HEK293 (cell line): ENCODE data around the gene DROSHA.

Experiments
- CTCF ChIP-seq: fragments of 450-650 bp; formaldehyde crosslinking; IDR thresholded peaks from 2 replicates; pipeline ENCODE4 v1.5.1; 2016; ENCODE audit warnings: missing biosample characterization, missing genetic modification characterization
- FEZF1 ChIP-seq: fragments of 450-650 bp; formaldehyde crosslinking; IDR thresholded peaks from 2 replicates; pipeline ENCODE4 v1.5.1; 2016; ENCODE audit warnings: missing biosample characterization, missing genetic modification characterization
- HOXD13 ChIP-seq: sonication (generic); formaldehyde crosslinking; IDR thresholded peaks from 2 replicates; pipeline ENCODE4 v1.8.0; 2022; ENCODE audit warnings: missing genetic modification reagents, borderline replicate concordance
- IKZF3 ChIP-seq: fragments of 450-650 bp; IDR thresholded peaks from 2 replicates; pipeline ENCODE4 v1.5.0; 2018; ENCODE audit warnings: missing biosample characterization, mild to moderate bottlenecking, missing genetic modification characterization, moderate library complexity
- PBX3 ChIP-seq: sonication (generic); formaldehyde crosslinking; IDR thresholded peaks from 2 replicates; pipeline ENCODE4 v1.8.1; 2022; ENCODE audit warnings: mild to moderate bottlenecking, moderate library complexity, missing genetic modification reagents
- PRDM6 ChIP-seq: fragments of 450-650 bp; formaldehyde crosslinking; IDR thresholded peaks from 2 replicates; pipeline ENCODE4 v1.5.1; 2017; ENCODE audit warnings: missing biosample characterization, missing genetic modification characterization
- REST ChIP-seq: fragments of 450-650 bp; formaldehyde crosslinking; IDR thresholded peaks from 2 replicates; pipeline ENCODE4 v1.5.1; 2016; ENCODE audit warnings: missing biosample characterization, missing genetic modification characterization
- YY2 ChIP-seq: fragments of 450-650 bp; formaldehyde crosslinking; IDR thresholded peaks from 2 replicates; pipeline ENCODE4 v1.5.1; 2016; ENCODE audit warnings: missing biosample characterization, missing genetic modification characterization
- ZBTB26 ChIP-seq: fragments of 450-650 bp; formaldehyde crosslinking; optimal IDR thresholded peaks from 2 replicates; pipeline ENCODE3; 2016; ENCODE audit warnings: missing biosample characterization, mild to moderate bottlenecking, missing genetic modification characterization
- ZBTB7A ChIP-seq: fragments of 450-650 bp; formaldehyde crosslinking; IDR thresholded peaks from 2 replicates; pipeline ENCODE4 v1.5.1; 2016; ENCODE audit warnings: low read depth, missing biosample characterization, missing genetic modification characterization
- ZNF274 ChIP-seq, 2 experiments: fragments of 200-500 bp in 1 of 2; fragments of 450-650 bp in 1 of 2; sonication (Bioruptor generic) in 1 of 2; formaldehyde crosslinking in 1 of 2; IDR thresholded peaks; 2 replicates each; pipeline versions ENCODE4 v1.5.1 to v1.6.1; 2014 to 2016; ENCODE audit warnings: borderline replicate concordance in 1 of 2, inconsistent platforms in 1 of 2, low read length in 1 of 2, missing biosample characterization in 1 of 2, missing genetic modification characterization in 1 of 2
- ZNF544 ChIP-seq: fragments of 450-650 bp; formaldehyde crosslinking; IDR thresholded peaks from 2 replicates; pipeline ENCODE4 v1.5.0; 2017; ENCODE audit warnings: missing biosample characterization, missing genetic modification characterization

GRCh38 chr5:31372124-31372523 is 159.8 kb downstream of the DROSHA start:
- no peak for TF ChIP-seq FEZF1
- TF ChIP-seq ZBTB7A (tag by site-specific recombination) = no peak
- no peak for TF ChIP-seq YY2 (tag by site-specific recombination)
- TF ChIP-seq ZNF274 (IDR thresholded peaks at IDR 0.05; ENCODE audit: low read length) = no peak
- no peak for TF ChIP-seq ZNF274 (tag by site-specific recombination; IDR thresholded peaks at IDR 0.05; ENCODE audit: borderline replicate concordance)
- TF ChIP-seq ZNF544 (tag by site-specific recombination) = no peak
- no peak for TF ChIP-seq CTCF (tag by site-specific recombination)
- no peak for TF ChIP-seq REST
- TF ChIP-seq HOXD13 = no peak
- TF ChIP-seq PBX3 (CRISPR knock-in tag) = no peak
- no peak for TF ChIP-seq ZBTB26
- TF ChIP-seq PRDM6 = no peak
- no peak for TF ChIP-seq IKZF3
